Keratinocyte (primary cell): ENCODE measurements around the gene UPP2. TPM values are rescaled to one million over a fixed set of nuclear protein-coding genes. Genes with fewer than 3 reads are reported as not detected.

ENCODE experiments used
- DNase-seq: peaks from one replicate; pipeline ENCODE4 v3.0.0-alpha.2; 2011; ENCODE audit warnings: low read depth, missing footprints, low spot score
- FAIRE-seq: peaks from 2 replicates; lab custom pipeline; 2011; peaks lifted over from hg19 to GRCh38; lab: Jason Lieb, UNC
- H2AFZ ChIP-seq: 2 replicates; pipeline ENCODE4 v1.6.0; 2012; ENCODE audit warnings: low read length, control low read depth, inconsistent platforms; ENCODE audit not compliant: control insufficient read depth
- H3K27ac ChIP-seq: 2 replicates; pipeline ENCODE4 v1.5.1; 2011; ENCODE audit warnings: low read length; ENCODE audit not compliant: control insufficient read depth, insufficient read depth
- H3K27me3 ChIP-seq: 3 replicates; pipeline ENCODE4 v1.6.0; 2011; ENCODE audit warnings: low read length; ENCODE audit not compliant: control insufficient read depth, insufficient read depth; ENCODE audit errors: extremely low read depth
- H3K36me3 ChIP-seq, 2 experiments: 2 replicates in 1 of 2; 3 replicates in 1 of 2; pipeline ENCODE4 v1.5.1; 2011; ENCODE audit warnings: low read length in 2 of 2, mild to moderate bottlenecking in 1 of 2; ENCODE audit not compliant: control insufficient read depth in 2 of 2, insufficient read depth in 2 of 2; ENCODE audit errors: extremely low read depth in 1 of 2
- H3K4me1 ChIP-seq: 3 replicates; pipeline ENCODE4 v1.5.1; 2011; ENCODE audit warnings: low read length; ENCODE audit not compliant: control insufficient read depth, insufficient read depth; ENCODE audit errors: extremely low read depth
- H3K4me2 ChIP-seq: 3 replicates; pipeline ENCODE4 v1.6.0; 2011; ENCODE audit warnings: low read depth, low read length; ENCODE audit not compliant: control insufficient read depth, insufficient read depth; ENCODE audit errors: extremely low read depth
- H3K4me3 ChIP-seq, 3 experiments: fragments of 200-600 bp in 1 of 3; sonication (generic) in 1 of 3; 2 replicates in 2 of 3; 3 replicates in 1 of 3; pipeline ENCODE4 v1.5.1; 2011 to 2016; ENCODE audit warnings: low read length in 3 of 3, mild to moderate bottlenecking in 3 of 3, control low read depth in 2 of 3, inconsistent platforms in 1 of 3, low read depth in 1 of 3, mixed read lengths in 1 of 3, mixed run types in 1 of 3, moderate library complexity in 1 of 3; ENCODE audit not compliant: control insufficient read depth in 2 of 3, insufficient read depth in 2 of 3; ENCODE audit errors: extremely low read depth in 1 of 3
- H3K79me2 ChIP-seq: 2 replicates; pipeline ENCODE4 v1.6.0; 2012; ENCODE audit warnings: low read length; ENCODE audit not compliant: control insufficient read depth, insufficient read depth
- H3K9ac ChIP-seq: 3 replicates; pipeline ENCODE4 v1.6.0; 2011; ENCODE audit warnings: low read length; ENCODE audit not compliant: control insufficient read depth, insufficient read depth; ENCODE audit errors: extremely low read depth
- H3K9me1 ChIP-seq: 3 replicates; pipeline ENCODE4 v1.6.0; 2011; ENCODE audit warnings: low read length; ENCODE audit not compliant: control insufficient read depth, insufficient read depth; ENCODE audit errors: extremely low read depth
- H3K9me3 ChIP-seq: 2 replicates; pipeline ENCODE4 v1.5.1; 2012; ENCODE audit warnings: low read depth, low read length; ENCODE audit not compliant: control insufficient read depth
- H4K20me1 ChIP-seq: 3 replicates; pipeline ENCODE4 v1.6.0; 2011; ENCODE audit warnings: low read length; ENCODE audit not compliant: control insufficient read depth, insufficient read depth; ENCODE audit errors: extremely low read depth
- EZH2 ChIP-seq: IDR thresholded peaks from one replicate; pipeline ENCODE4 v1.6.1; 2012; ENCODE audit warnings: inconsistent platforms, mild to moderate bottlenecking, low read length, moderate library complexity
- dilution Hi-C: fragments of 300-500 bp; cut with MboI; formaldehyde crosslinking; loops from one replicate; pipeline ENCODE4 v1.7.0; 2020; ENCODE audit warnings: low sequenced_read_pairs; ENCODE audit not compliant: extremely low pct_ligation_motif_present
- polyA plus RNA-seq, 5 experiments: library from polyadenylated mRNA; depleted of rRNA in 3 of 5; stranded (reverse) in 3 of 5; stranded (forward) in 1 of 5; unstranded in 1 of 5; fragments of >200 nt; gene quantifications; 1 replicate in 1 of 5; 2 replicates in 3 of 5; 3 replicates in 1 of 5; pipeline versions ENCODE4 v1.2.1 to v1.2.3, GENCODE V29; 2011 to 2012; ENCODE audit warnings: missing spikeins in 2 of 5, low read depth in 1 of 5, low replicate concordance in 1 of 5
- TF ChIP-seq, protein P1 (sequence below), 3 experiments: IDR thresholded peaks in 1 of 3; conservative IDR thresholded peaks in 1 of 3; optimal IDR thresholded peaks in 1 of 3; 2 replicates in 2 of 3; 3 replicates in 1 of 3; pipeline versions ENCODE3 to v1.5.1; 2011; ENCODE audit warnings: low read length in 3 of 3, mild to moderate bottlenecking in 3 of 3, moderate library complexity in 2 of 3, control low read depth in 1 of 3, inconsistent platforms in 1 of 3; ENCODE audit not compliant: insufficient read depth in 2 of 3; ENCODE audit errors: extremely low read depth in 1 of 3

The UPP2 gene
- polyA plus RNA-seq, 1 donor (not counting 4 experiments of a cell fraction or from before 2014, with no cell fraction given), result not detected

DNA sequence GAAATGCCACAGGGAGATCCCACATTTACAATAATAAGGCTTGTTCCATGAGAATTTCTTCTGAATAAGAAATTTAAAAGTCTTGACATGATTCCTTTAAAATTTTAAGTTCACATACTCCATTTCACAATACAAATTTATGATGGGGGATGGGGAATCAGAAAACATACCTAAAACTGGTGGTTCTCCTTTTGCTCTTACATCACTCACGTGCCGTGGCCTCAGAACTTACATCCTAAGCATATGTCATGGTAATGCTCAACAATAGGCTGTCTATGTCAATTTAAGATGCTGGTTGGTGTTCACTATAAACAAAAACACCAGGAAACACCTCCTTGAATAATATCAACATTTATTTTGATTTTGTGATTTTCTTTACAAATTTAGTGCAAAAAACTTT, 12.8 kb downstream of the UPP2 start:
- Histone ChIP-seq H4K20me1 (no peaks in the 10 kb centered on the region), H3K4me3 (no peak overlapping the region), H3K9me1 (no peaks in the 10 kb centered on the region), H3K79me2 (no peaks in the 10 kb centered on the region), H3K4me2 (no peak overlapping the region), H3K27me3 (no peaks in the 10 kb centered on the region), H2AFZ (no peak overlapping the region), H3K27ac (no peak overlapping the region), H3K9me3 (no peaks in the 10 kb centered on the region), H3K9ac (no peak overlapping the region), H3K4me1 (no peaks in the 10 kb centered on the region), H3K36me3 (no peaks in the 10 kb centered on the region)
- dilution Hi-C loops, result no loop called here
- DNase-seq, result no peak
- FAIRE-seq, result no peak
- TF ChIP-seq, protein P1, sequence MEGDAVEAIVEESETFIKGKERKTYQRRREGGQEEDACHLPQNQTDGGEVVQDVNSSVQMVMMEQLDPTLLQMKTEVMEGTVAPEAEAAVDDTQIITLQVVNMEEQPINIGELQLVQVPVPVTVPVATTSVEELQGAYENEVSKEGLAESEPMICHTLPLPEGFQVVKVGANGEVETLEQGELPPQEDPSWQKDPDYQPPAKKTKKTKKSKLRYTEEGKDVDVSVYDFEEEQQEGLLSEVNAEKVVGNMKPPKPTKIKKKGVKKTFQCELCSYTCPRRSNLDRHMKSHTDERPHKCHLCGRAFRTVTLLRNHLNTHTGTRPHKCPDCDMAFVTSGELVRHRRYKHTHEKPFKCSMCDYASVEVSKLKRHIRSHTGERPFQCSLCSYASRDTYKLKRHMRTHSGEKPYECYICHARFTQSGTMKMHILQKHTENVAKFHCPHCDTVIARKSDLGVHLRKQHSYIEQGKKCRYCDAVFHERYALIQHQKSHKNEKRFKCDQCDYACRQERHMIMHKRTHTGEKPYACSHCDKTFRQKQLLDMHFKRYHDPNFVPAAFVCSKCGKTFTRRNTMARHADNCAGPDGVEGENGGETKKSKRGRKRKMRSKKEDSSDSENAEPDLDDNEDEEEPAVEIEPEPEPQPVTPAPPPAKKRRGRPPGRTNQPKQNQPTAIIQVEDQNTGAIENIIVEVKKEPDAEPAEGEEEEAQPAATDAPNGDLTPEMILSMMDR (optimal IDR thresholded peaks at IDR 0.05 in 1 of 3, IDR thresholded peaks at IDR 0.05 in 1 of 3, conservative IDR thresholded peaks at IDR 0.05 in 1 of 3; ENCODE audit: extremely low read depth in 1 of 3, insufficient read depth in 2 of 3, low read length in 3 of 3), result no peak
- no peak for TF ChIP-seq EZH2

DNA sequence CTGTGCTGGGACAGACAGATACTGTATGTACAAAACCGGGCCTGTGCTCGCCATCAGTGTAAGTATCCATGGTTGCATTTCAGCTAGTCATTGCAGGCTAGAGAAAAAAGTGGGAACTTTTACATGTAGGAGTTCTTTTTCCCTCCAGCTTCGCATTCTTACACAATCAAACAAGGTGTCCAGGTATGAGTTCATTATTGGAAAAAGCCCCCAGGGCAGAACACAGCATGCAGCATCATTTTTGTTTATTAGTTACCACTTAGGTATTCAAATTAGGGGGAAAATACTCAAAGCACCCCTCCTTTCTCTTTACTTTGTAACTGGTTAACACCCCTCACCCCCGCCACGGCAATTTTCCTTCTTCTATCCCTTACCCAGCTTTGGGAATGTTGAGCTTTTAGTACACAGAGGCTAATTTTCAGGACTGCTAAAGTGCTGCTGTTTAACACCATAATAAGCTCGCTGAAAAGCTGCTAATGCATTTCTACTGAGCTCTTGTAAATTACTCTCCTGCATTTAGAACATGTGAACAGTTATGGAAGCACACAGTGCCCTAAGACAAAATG, 13.6 kb downstream of the UPP2 start:
- Histone ChIP-seq H2AFZ (no peak overlapping the region), H3K4me2 (no peak overlapping the region), H3K4me3 (no peak overlapping the region), H4K20me1 (no peaks in the 10 kb centered on the region), H3K36me3 (no peaks in the 10 kb centered on the region), H3K4me1 (no peaks in the 10 kb centered on the region), H3K9me1 (no peaks in the 10 kb centered on the region), H3K9me3 (no peaks in the 10 kb centered on the region), H3K27ac (no peak overlapping the region), H3K79me2 (no peaks in the 10 kb centered on the region), H3K9ac (no peak overlapping the region), H3K27me3 (no peaks in the 10 kb centered on the region)
- no peak for DNase-seq
- TF ChIP-seq EZH2, result no peak
- TF ChIP-seq, protein P1 (optimal IDR thresholded peaks at IDR 0.05 in 1 of 3, IDR thresholded peaks at IDR 0.05 in 1 of 3, conservative IDR thresholded peaks at IDR 0.05 in 1 of 3; ENCODE audit: extremely low read depth in 1 of 3, insufficient read depth in 2 of 3, low read length in 3 of 3), result no peak
- FAIRE-seq, result no peak
- dilution Hi-C loops, result no loop called here
